OCI-LY7 (cell line): ENCODE data around the gene SLC35E1. TPM values are rescaled to one million over a fixed set of nuclear protein-coding genes. Genes with fewer than 3 reads are reported as not detected.

Experiments used
- BruUV-seq: library from RNA; stranded (reverse); fragments of 400-500 nt; replicated peaks from 2 replicates; lab custom pipeline; 2021; lab: Mats Ljungman, UMichigan
- CTCF ChIA-PET: fragments of 300-600 bp; sonication (Branson Sonifier 250); formaldehyde crosslinking; loops from one replicate; lab custom pipeline; 2022; ENCODE audit warnings: antibody characterized with exemption; ENCODE audit not compliant: unreplicated experiment; lab: Charles Lee
- POLR2A ChIA-PET: fragments of 300-600 bp; sonication (Branson Sonifier 250); formaldehyde crosslinking; loops from one replicate; lab custom pipeline; 2022; ENCODE audit warnings: antibody characterized with exemption; lab: Charles Lee
- DNase-seq: peaks from one replicate; pipeline ENCODE4 v3.0.0-alpha.2; 2015; ENCODE audit warnings: low spot score
- H2AFZ ChIP-seq: fragments of 200-600 bp; sonication (generic), shearing (Covaris generic); 2 replicates; pipeline ENCODE4 v1.6.1; 2014; ENCODE audit warnings: mild to moderate bottlenecking, antibody characterized with exemption, low read length, moderate library complexity
- H3K27ac ChIP-seq: fragments of 200-600 bp; sonication (generic); 2 replicates; pipeline ENCODE4 v1.5.1; 2014; ENCODE audit warnings: mixed run types, low read depth, mild to moderate bottlenecking, moderate library complexity, low read length, inconsistent platforms; ENCODE audit not compliant: poor library complexity, severe bottlenecking
- H3K36me3 ChIP-seq: fragments of 200-600 bp; sonication (generic); 2 replicates; pipeline ENCODE4 v1.6.1; 2014; ENCODE audit warnings: mild to moderate bottlenecking, antibody characterized with exemption, low read length, moderate library complexity, mixed read lengths; ENCODE audit not compliant: insufficient read depth
- H3K4me1 ChIP-seq: fragments of 200-600 bp; sonication (generic); 2 replicates; pipeline ENCODE4 v1.5.1; 2014; ENCODE audit warnings: mild to moderate bottlenecking, low read length; ENCODE audit not compliant: insufficient read depth, poor library complexity, severe bottlenecking
- H3K4me2 ChIP-seq: fragments of 200-600 bp; sonication (generic); 2 replicates; pipeline ENCODE4 v1.6.1; 2014; ENCODE audit warnings: mild to moderate bottlenecking, low read length
- H3K4me3 ChIP-seq: fragments of 200-600 bp; sonication (generic); 2 replicates; pipeline ENCODE4 v1.5.1; 2014; ENCODE audit warnings: mild to moderate bottlenecking, low read depth, low read length; ENCODE audit not compliant: poor library complexity, severe bottlenecking
- H3K79me2 ChIP-seq: fragments of 200-600 bp; sonication (generic); 2 replicates; pipeline ENCODE4 v1.6.1; 2016; ENCODE audit warnings: low read depth, mild to moderate bottlenecking, low read length, moderate library complexity, mixed read lengths; ENCODE audit not compliant: insufficient read depth
- H3K9me2 ChIP-seq: fragments of 200-600 bp; sonication (generic); 2 replicates; pipeline ENCODE4 v1.6.1; 2016; ENCODE audit warnings: mild to moderate bottlenecking, low read length, mixed read lengths; ENCODE audit not compliant: insufficient read depth
- H3K9me3 ChIP-seq: fragments of 200-600 bp; sonication (generic); 2 replicates; pipeline ENCODE4 v1.6.1; 2014; ENCODE audit warnings: mild to moderate bottlenecking, mixed run types, low read length, mixed read lengths
- H4K20me1 ChIP-seq: fragments of 200-600 bp; sonication (generic); 2 replicates; pipeline ENCODE4 v1.6.1; 2014; ENCODE audit warnings: mild to moderate bottlenecking, antibody characterized with exemption, low read length, moderate library complexity, mixed read lengths; ENCODE audit not compliant: insufficient read depth
- EZH2phosphoT487 ChIP-seq: fragments of 200-600 bp; sonication (generic); IDR thresholded peaks from 2 replicates; pipeline ENCODE4 v1.6.1; 2018; ENCODE audit warnings: low read depth, borderline replicate concordance, mild to moderate bottlenecking, mixed run types, antibody characterized with exemption, low read length, moderate library complexity, mixed read lengths
- intact Hi-C: fragments of 100-400 bp; cut with micrococcal nuclease; formaldehyde crosslinking; loops from one replicate; pipeline ENCODE4 v1.10.0; 2022; ENCODE audit not compliant: unreplicated experiment
- total RNA-seq, 2 experiments: library from RNA; depleted of rRNA in 1 of 2; stranded (reverse); fragments of >200 nt in 1 of 2; shearing (Covaris generic) in 1 of 2; gene quantifications; 2 replicates each; pipeline ENCODE4 v1.2.3, GENCODE V29; 2014 to 2022
- TF ChIP-seq, protein P1 (sequence below): fragments of 200-600 bp; sonication (generic); conservative IDR thresholded peaks from 2 replicates; pipeline ENCODE4 v1.5.1; 2014; ENCODE audit warnings: mild to moderate bottlenecking, antibody characterized with exemption, low read length, moderate library complexity, mixed read lengths

SLC35E1 gene
- total RNA-seq, 2 experiments from 2014 or later: 21.1 to 41.2 TPM

DNA sequence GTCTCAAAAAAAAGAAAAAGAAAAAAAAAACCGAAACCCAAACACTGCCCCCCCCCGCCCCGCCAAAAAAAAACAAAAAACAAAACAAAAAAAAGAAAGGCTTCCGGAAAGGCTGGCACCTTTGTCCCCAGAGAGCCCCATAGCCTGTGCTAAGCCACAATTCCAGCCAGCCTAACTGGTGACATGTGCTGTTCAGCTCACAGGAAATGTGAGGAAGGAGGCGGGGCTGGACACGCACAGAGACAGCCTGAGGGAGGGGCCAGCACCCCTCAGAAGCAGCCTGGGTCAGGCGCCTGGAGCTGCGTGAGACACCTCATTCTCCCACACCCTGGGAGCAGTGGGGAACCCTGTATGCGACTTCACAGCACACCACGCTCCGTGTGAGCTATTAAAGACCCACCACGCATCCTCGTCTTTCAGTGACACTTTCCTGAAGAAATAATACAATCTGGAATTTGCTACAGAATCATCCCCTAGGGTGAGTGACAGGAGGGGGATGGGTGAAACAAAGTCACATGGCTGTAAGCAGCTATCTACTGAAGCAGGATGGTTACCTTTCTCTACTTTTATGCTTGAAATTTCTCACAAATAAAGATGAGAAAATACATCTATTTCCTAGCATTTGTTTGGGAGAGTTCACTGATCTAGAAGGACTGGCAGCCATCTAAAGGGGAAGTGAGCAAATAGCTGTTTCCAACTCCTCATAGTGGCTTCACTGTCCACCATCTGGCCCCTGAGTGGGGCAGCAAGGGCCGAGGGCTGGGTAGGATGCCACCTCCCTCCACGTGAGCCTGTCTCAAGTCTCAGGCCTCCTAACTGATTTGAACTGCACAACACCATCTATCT is 12.3 kb upstream of the SLC35E1 start:
- ChIA-PET CTCF (no interaction called here), POLR2A (interaction anchor here (0.6 to 1.3 kb wide), 11 partner anchors 13 to 490 kb away, joined by 3 to 7 read pairs (median 3); partner anchors contain the start of gene FAM32A)
- H2AFZ ChIP-seq: no peak overlapping the region
- peaks cover 26% of the 10 kb centered on the region; the same call in 1 of the 2 replicates for H3K36me3 ChIP-seq
- peak overlapping the region; percentile 97 for H3K4me2 ChIP-seq
- H4K20me1 ChIP-seq: peaks cover 10% of the 10 kb centered on the region; the same call in 1 of the 2 replicates
- peak; percentile 94 for DNase-seq
- intact Hi-C loops: loop anchor here (5.0 kb wide), 3 partner anchors 42 to 507 kb away; partner anchors contain the start of genes CHERP and TPM4
- no peaks in the 10 kb centered on the region for H3K9me2 ChIP-seq
- peak overlapping the region; percentile 73 for H3K4me3 ChIP-seq
- H3K27ac ChIP-seq: peak overlapping the region; percentile 97
- no peaks in the 10 kb centered on the region for H3K9me3 ChIP-seq
- H3K79me2 ChIP-seq: peaks cover 91% of the 10 kb centered on the region
- TF ChIP-seq EZH2phosphoT487: no peak
- TF ChIP-seq, protein P1, sequence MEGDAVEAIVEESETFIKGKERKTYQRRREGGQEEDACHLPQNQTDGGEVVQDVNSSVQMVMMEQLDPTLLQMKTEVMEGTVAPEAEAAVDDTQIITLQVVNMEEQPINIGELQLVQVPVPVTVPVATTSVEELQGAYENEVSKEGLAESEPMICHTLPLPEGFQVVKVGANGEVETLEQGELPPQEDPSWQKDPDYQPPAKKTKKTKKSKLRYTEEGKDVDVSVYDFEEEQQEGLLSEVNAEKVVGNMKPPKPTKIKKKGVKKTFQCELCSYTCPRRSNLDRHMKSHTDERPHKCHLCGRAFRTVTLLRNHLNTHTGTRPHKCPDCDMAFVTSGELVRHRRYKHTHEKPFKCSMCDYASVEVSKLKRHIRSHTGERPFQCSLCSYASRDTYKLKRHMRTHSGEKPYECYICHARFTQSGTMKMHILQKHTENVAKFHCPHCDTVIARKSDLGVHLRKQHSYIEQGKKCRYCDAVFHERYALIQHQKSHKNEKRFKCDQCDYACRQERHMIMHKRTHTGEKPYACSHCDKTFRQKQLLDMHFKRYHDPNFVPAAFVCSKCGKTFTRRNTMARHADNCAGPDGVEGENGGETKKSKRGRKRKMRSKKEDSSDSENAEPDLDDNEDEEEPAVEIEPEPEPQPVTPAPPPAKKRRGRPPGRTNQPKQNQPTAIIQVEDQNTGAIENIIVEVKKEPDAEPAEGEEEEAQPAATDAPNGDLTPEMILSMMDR: no peak
- peaks cover 82% of the 10 kb centered on the region for H3K4me1 ChIP-seq
- BruUV-seq: TSS peak; percentile 77

DNA sequence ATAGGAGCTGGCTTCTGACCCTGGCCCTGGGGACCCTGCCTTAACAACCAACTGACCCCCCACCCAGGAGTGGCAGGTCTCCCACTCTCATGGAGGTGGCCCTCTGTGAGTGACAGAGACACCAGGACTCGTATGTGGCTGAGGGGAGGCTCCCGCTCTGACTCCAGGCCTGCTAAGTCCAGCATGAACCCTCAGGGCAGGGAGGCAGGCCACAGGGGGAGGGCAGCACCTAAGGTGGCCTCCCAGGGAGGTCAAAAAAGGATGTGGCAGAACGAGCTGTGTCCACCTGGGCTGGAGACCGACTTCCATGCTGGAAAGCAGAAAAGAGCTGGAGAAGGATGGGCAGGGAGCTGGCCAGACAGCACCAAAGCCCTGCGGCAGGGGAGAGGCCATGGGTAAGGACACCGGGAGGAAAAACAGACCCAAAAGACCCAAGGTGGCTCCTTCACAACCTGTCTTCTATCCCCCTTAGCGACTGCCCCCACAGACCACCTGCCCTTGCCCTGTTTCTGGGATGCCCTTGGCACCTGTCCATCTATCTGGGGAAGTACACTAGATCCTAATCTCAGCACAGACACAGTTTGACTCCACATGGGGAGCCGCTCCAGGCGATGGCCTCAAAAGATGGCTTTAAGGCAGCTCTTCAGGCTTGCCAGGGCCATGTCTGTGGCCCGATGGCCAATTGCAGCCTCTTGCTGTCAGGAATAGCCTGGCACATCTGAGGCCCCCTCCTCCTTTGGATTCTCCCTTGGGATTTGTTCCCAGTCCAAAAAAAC is 10.5 kb upstream of the SLC35E1 start:
- no peaks in the 10 kb centered on the region for H3K9me2 ChIP-seq
- no TSS peak for BruUV-seq
- peaks cover 42% of the 10 kb centered on the region for H3K36me3 ChIP-seq
- H4K20me1 ChIP-seq: peaks cover 11% of the 10 kb centered on the region
- H3K4me2 ChIP-seq: peak overlapping the region; percentile 97
- POLR2A ChIA-PET: no interaction called here
- H3K4me1 ChIP-seq: peaks cover 64% of the 10 kb centered on the region
- DNase-seq: no peak
- intact Hi-C loops: no loop called here
- no peaks in the 10 kb centered on the region for H3K9me3 ChIP-seq
- TF ChIP-seq, protein P1: no peak
- TF ChIP-seq EZH2phosphoT487: no peak
- CTCF ChIA-PET: no interaction called here
- H3K4me3 ChIP-seq: no peak overlapping the region
- H2AFZ ChIP-seq: no peak overlapping the region
- H3K79me2 ChIP-seq: peaks cover 93% of the 10 kb centered on the region
- H3K27ac ChIP-seq: peak overlapping the region; percentile 97
